H1 (cell line): ENCODE measurements around the gene NFIC. TPM values are rescaled to one million over a fixed set of nuclear protein-coding genes. Genes with fewer than 3 reads are reported as not detected.

Experiments used
- CTCF ChIA-PET: fragments of 300-600 bp; sonication (Branson Sonifier 250); formaldehyde crosslinking; loops from one replicate; lab custom pipeline; 2021; ENCODE audit not compliant: partially characterized antibody; lab: Charles Lee
- POLR2A ChIA-PET: fragments of 300-600 bp; sonication (Branson Sonifier 250); formaldehyde crosslinking; loops from one replicate; lab custom pipeline; 2021; ENCODE audit warnings: inconsistent platforms; ENCODE audit not compliant: partially characterized antibody; lab: Charles Lee
- DNase-seq, 2 experiments: peaks; one replicate each; pipeline versions ENCODE4 v3.0.0 to v3.0.0-alpha.2; 2010 to 2022; ENCODE audit warnings: low spot score in 2 of 2, low read depth in 1 of 2, mixed read lengths in 1 of 2
- FAIRE-seq: peaks from 2 replicates; lab custom pipeline; 2011; peaks lifted over from hg19 to GRCh38; lab: Jason Lieb, UNC
- H2AFZ ChIP-seq: 2 replicates; pipeline ENCODE4 v1.8.1; 2012; ENCODE audit warnings: low read length, inconsistent platforms
- H2AK5ac ChIP-seq: 2 replicates; pipeline ENCODE4 v1.6.1; 2013; ENCODE audit warnings: low read depth, low read length
- H2BK120ac ChIP-seq: replicated peaks from 2 replicates; pipeline ENCODE3; 2013; ENCODE audit warnings: low read depth, low read length, inconsistent platforms
- H2BK12ac ChIP-seq: 2 replicates; pipeline ENCODE4 v1.6.1; 2013; ENCODE audit warnings: low read depth, low read length
- H2BK15ac ChIP-seq: 2 replicates; pipeline ENCODE4 v1.6.1; 2013; ENCODE audit warnings: low read length
- H2BK20ac ChIP-seq: 2 replicates; pipeline ENCODE4 v1.6.1; 2013; ENCODE audit warnings: low read length
- H2BK5ac ChIP-seq: 2 replicates; pipeline ENCODE4 v1.6.1; 2013; ENCODE audit warnings: low read depth, low read length
- H3K14ac ChIP-seq: 2 replicates; pipeline ENCODE4 v1.6.1; 2013; ENCODE audit warnings: inconsistent platforms; ENCODE audit not compliant: insufficient read length
- H3K18ac ChIP-seq: 2 replicates; pipeline ENCODE4 v1.6.1; 2013; ENCODE audit warnings: low read length; ENCODE audit errors: extremely low read depth
- H3K23ac ChIP-seq: 2 replicates; pipeline ENCODE4 v1.6.1; 2013; ENCODE audit warnings: inconsistent platforms; ENCODE audit not compliant: insufficient read length
- H3K23me2 ChIP-seq: 2 replicates; pipeline ENCODE4 v1.6.1; 2013; ENCODE audit warnings: low read depth, low read length
- H3K27ac ChIP-seq: 2 replicates; pipeline ENCODE4 v1.6.1; 2011; ENCODE audit warnings: low read depth, low read length, inconsistent platforms
- H3K27me3 ChIP-seq, 4 experiments: replicated peaks in 1 of 4; 1 replicate in 1 of 4; 2 replicates in 3 of 4; pipeline versions ENCODE4 v1.6.1 to v1.8.1; 2011 to 2013; ENCODE audit warnings: low read length in 3 of 4, mild to moderate bottlenecking in 3 of 4, inconsistent platforms in 2 of 4, mixed read lengths in 2 of 4, moderate library complexity in 1 of 4; ENCODE audit not compliant: control insufficient read depth in 3 of 4, insufficient read depth in 3 of 4; ENCODE audit errors: extremely low read depth in 1 of 4
- H3K36me3 ChIP-seq, 4 experiments: 2 replicates each; pipeline versions ENCODE4 v1.6.1 to v1.8.1; 2011 to 2013; ENCODE audit warnings: mild to moderate bottlenecking in 4 of 4, low read length in 3 of 4, moderate library complexity in 2 of 4, control low read depth in 1 of 4, inconsistent platforms in 1 of 4; ENCODE audit not compliant: insufficient read depth in 4 of 4, control insufficient read depth in 2 of 4
- H3K4ac ChIP-seq: replicated peaks from 2 replicates; pipeline ENCODE3; 2013; ENCODE audit warnings: low read length, low read depth, mixed read lengths, inconsistent platforms; ENCODE audit not compliant: insufficient read length
- H3K4me1 ChIP-seq, 4 experiments: replicated peaks in 1 of 4; 1 replicate in 1 of 4; 2 replicates in 3 of 4; pipeline versions ENCODE4 v1.6.1 to v1.8.1; 2011 to 2013; ENCODE audit warnings: low read length in 3 of 4, inconsistent platforms in 2 of 4, mixed read lengths in 1 of 4; ENCODE audit not compliant: insufficient read depth in 4 of 4, control insufficient read depth in 3 of 4
- H3K4me2 ChIP-seq, 2 experiments: 2 replicates each; pipeline versions ENCODE4 v1.6.1 to v1.8.1; 2011 to 2013; ENCODE audit warnings: low read depth in 2 of 2, low read length in 2 of 2, control low read depth in 1 of 2, inconsistent platforms in 1 of 2, mild to moderate bottlenecking in 1 of 2; ENCODE audit not compliant: insufficient read depth in 1 of 2
- H3K4me3 ChIP-seq, 4 experiments: fragments of 200-600, 300-600 bp in 1 of 4; sonication (generic), shearing (Covaris generic), sonication (Bioruptor Twin) in 1 of 4; 2 replicates each; pipeline versions ENCODE4 v1.5.1 to v1.8.1; 2011 to 2016; ENCODE audit warnings: low read length in 4 of 4, low read depth in 3 of 4, control low read depth in 2 of 4, inconsistent platforms in 2 of 4, mild to moderate bottlenecking in 2 of 4, mixed read lengths in 1 of 4, moderate library complexity in 1 of 4; ENCODE audit not compliant: insufficient read depth in 2 of 4; ENCODE audit errors: extremely low read depth in 1 of 4
- H3K56ac ChIP-seq: replicated peaks from 2 replicates; pipeline ENCODE3; 2013; ENCODE audit warnings: low read depth, mild to moderate bottlenecking, mixed read lengths, low read length, inconsistent platforms; ENCODE audit not compliant: insufficient read length
- H3K79me1 ChIP-seq: 2 replicates; pipeline ENCODE4 v1.6.1; 2013; ENCODE audit warnings: low read depth, low read length, control low read depth
- H3K79me2 ChIP-seq, 2 experiments: 2 replicates each; pipeline versions ENCODE4 v1.6.1 to v1.8.1; 2012 to 2013; ENCODE audit warnings: low read length in 2 of 2, mild to moderate bottlenecking in 2 of 2, inconsistent platforms in 1 of 2; ENCODE audit not compliant: insufficient read depth in 2 of 2, control insufficient read depth in 1 of 2
- H3K9ac ChIP-seq, 4 experiments: replicated peaks in 1 of 4; 1 replicate in 1 of 4; 2 replicates in 3 of 4; pipeline versions ENCODE4 v1.6.1 to v1.8.1; 2011 to 2013; ENCODE audit warnings: low read depth in 3 of 4, low read length in 3 of 4, control low read depth in 2 of 4, mild to moderate bottlenecking in 2 of 4, moderate library complexity in 2 of 4, inconsistent platforms in 1 of 4; ENCODE audit errors: extremely low read depth in 1 of 4
- H3K9me3 ChIP-seq, 2 experiments: 2 replicates each; pipeline versions ENCODE4 v1.6.1 to v1.8.1; 2012 to 2013; ENCODE audit warnings: mild to moderate bottlenecking in 2 of 2, moderate library complexity in 2 of 2, control low read depth in 1 of 2, inconsistent platforms in 1 of 2, low read depth in 1 of 2, low read length in 1 of 2, mixed read lengths in 1 of 2; ENCODE audit not compliant: insufficient read depth in 2 of 2
- H4K20me1 ChIP-seq, 2 experiments: replicated peaks in 1 of 2; 2 replicates each; pipeline versions ENCODE3 to v1.8.1; 2011 to 2013; ENCODE audit warnings: inconsistent platforms in 2 of 2, low read length in 2 of 2, mild to moderate bottlenecking in 1 of 2; ENCODE audit not compliant: insufficient read depth in 2 of 2, control insufficient read depth in 1 of 2
- H4K5ac ChIP-seq: 2 replicates; pipeline ENCODE4 v1.6.1; 2013; ENCODE audit warnings: low read length, low read depth, mixed read lengths, inconsistent platforms; ENCODE audit not compliant: insufficient read length
- H4K8ac ChIP-seq: 2 replicates; pipeline ENCODE4 v1.8.0; 2013; ENCODE audit warnings: mild to moderate bottlenecking, moderate library complexity, low read length, inconsistent platforms; ENCODE audit not compliant: insufficient read depth; ENCODE audit errors: extremely low read depth
- H4K91ac ChIP-seq: replicated peaks from 2 replicates; pipeline ENCODE3; 2013; ENCODE audit warnings: low read length, mixed read lengths, inconsistent platforms; ENCODE audit not compliant: insufficient read length
- CBX8 ChIP-seq: fragments of 300-800, 300-1000 bp; sonication (generic); IDR thresholded peaks from 2 replicates; pipeline ENCODE4 v1.7.1; 2016; ENCODE audit warnings: low read depth, low read length, borderline replicate concordance
- CHD2 ChIP-seq: IDR thresholded peaks from 2 replicates; pipeline ENCODE4 v1.6.1; 2012; ENCODE audit warnings: low read length, improper control_type of control experiment
- JUND ChIP-seq: IDR thresholded peaks from 2 replicates; pipeline ENCODE4 v1.6.1; 2011; ENCODE audit warnings: mild to moderate bottlenecking, improper control_type of control experiment, low read length
- RAD21 ChIP-seq, 2 experiments: IDR thresholded peaks in 1 of 2; conservative IDR thresholded peaks in 1 of 2; 2 replicates each; pipeline ENCODE4 v1.6.1; 2011; ENCODE audit warnings: low read depth in 2 of 2, low read length in 2 of 2, improper control_type of control experiment in 1 of 2, inconsistent platforms in 1 of 2, mild to moderate bottlenecking in 1 of 2, moderate library complexity in 1 of 2
- SAP30 ChIP-seq: fragments of 300-600 bp; sonication (generic); IDR thresholded peaks from 2 replicates; pipeline ENCODE4 v1.7.1; 2012; ENCODE audit warnings: low read length, moderate library complexity, mild to moderate bottlenecking, inconsistent platforms; ENCODE audit not compliant: insufficient read depth, insufficient replicate concordance
- SIRT6 ChIP-seq: IDR thresholded peaks from one replicate; pipeline ENCODE4 v1.7.1; 2012; ENCODE audit warnings: low read length, inconsistent platforms
- WGBS, 2 experiments: shearing (Covaris generic) in 1 of 2; methylation state at CpG; one replicate each; pipeline versions ENCODE4 v1.1.6 to v1.1.7; 2013 to 2015; ENCODE audit warnings: low lambda C conversion rate in 2 of 2, mixed read lengths in 2 of 2, inconsistent platforms in 1 of 2, low coverage in 1 of 2, missing lambda C conversion rate in 1 of 2; ENCODE audit not compliant: insufficient replicate concordance in 2 of 2, insufficient coverage in 1 of 2, insufficient read length in 1 of 2; ENCODE audit errors: extremely low coverage in 1 of 2, missing lambda C conversion rate in 1 of 2; 5-methylcytosine and 5-hydroxymethylcytosine counted together
- polyA plus RNA-seq, 7 experiments: library from polyadenylated mRNA; depleted of rRNA in 3 of 7; stranded (reverse) in 5 of 7; unstranded in 2 of 7; fragments of >200 nt in 5 of 7; fragments of 200-250 nt in 2 of 7; gene quantifications; 1 replicate in 5 of 7; 2 replicates in 1 of 7; 4 replicates in 1 of 7; pipeline versions ENCODE4 v1.2.1 to v1.2.3, GENCODE V29; 2011 to 2013; ENCODE audit warnings: missing spikeins in 2 of 7, mixed read lengths in 2 of 7
- total RNA-seq: library from RNA; stranded (reverse); fragmentation: NEBNext Ultra II Directional; extraction: Animal tissue kit (Norgen Biotek cat#: 25700); gene quantifications from 2 replicates; pipeline ENCODE4 v1.2.1, GENCODE V29; 2021
- TF ChIP-seq, protein P1 (sequence below): IDR thresholded peaks from 2 replicates; pipeline ENCODE4 v1.6.1; 2011; ENCODE audit warnings: low read length, improper control_type of control experiment
- TF ChIP-seq, protein P2 (sequence below), 3 experiments: IDR thresholded peaks; 1 replicate in 2 of 3; 2 replicates in 1 of 3; pipeline versions ENCODE4 v1.5.1 to v1.6.1; 2011; ENCODE audit warnings: low read length in 3 of 3, mild to moderate bottlenecking in 3 of 3, inconsistent platforms in 2 of 3, low read depth in 1 of 3, moderate library complexity in 1 of 3; ENCODE audit not compliant: insufficient read depth in 1 of 3; ENCODE audit errors: control extremely low read depth in 1 of 3

The NFIC gene
- total and polyA plus RNA-seq, 2 of the 8 experiments (the other 6 are each of a cell fraction or from before 2014, with no cell fraction given): 0.56 to 3.2 TPM

DNA sequence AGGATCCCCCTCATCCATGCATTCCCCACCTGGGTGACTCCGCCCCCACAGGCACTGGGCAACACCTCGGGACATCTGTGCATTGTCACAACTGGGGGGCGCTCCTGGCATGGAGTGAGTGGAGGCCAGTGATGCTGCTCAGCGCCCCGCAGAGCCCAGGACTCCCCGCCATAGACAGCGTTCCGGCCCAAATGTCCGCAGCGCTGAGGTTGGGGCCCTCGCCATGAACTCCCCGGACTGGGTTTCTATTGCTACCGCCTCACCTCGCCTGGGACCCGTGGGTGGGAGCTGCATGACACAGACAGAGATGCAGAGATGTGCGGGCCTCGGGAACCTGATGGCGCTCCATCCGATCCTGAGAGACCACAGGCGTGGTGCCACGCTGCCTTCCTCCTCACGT, 144.3 kb downstream of the NFIC start:
- Histone ChIP-seq H3K4ac (no peak overlapping the region), H4K20me1 (peaks cover 19 to 38% of the 10 kb centered on the region in 2 experiments), H2BK20ac (no peak overlapping the region), H2BK5ac (no peak overlapping the region), H3K79me1 (peaks cover 37% of the 10 kb centered on the region), H3K4me1 (peaks cover 0 to 9% (median 7%) of the 10 kb centered on the region in 4 experiments; a peak in 3 of 7 replicates), H3K56ac (no peak overlapping the region), H3K36me3 (no peaks in the 10 kb centered on the region; a peak in 2 of 8 replicates), H3K9me3 (no peaks in the 10 kb centered on the region), H3K23me2 (peaks cover 15% of the 10 kb centered on the region), H3K4me3 (no peak overlapping the region), H3K14ac (no peak overlapping the region), H2BK12ac (no peak overlapping the region), H3K23ac (no peak overlapping the region), H4K91ac (no peak overlapping the region), H3K9ac (no peak overlapping the region), H4K5ac (no peak overlapping the region), H3K79me2 (peaks cover 0 to 67% of the 10 kb centered on the region in 2 experiments; a peak in 2 of 4 replicates), H2BK15ac (no peak overlapping the region), H2AFZ (no peak overlapping the region), H3K27ac (no peak overlapping the region), H3K27me3 (no peaks in the 10 kb centered on the region), H3K18ac (no peak overlapping the region), H2AK5ac (no peak overlapping the region), H3K4me2 (no peak overlapping the region), H4K8ac (no peak overlapping the region), H2BK120ac (no peak overlapping the region)
- CTCF ChIA-PET: interaction anchor here (0.6 to 1.6 kb wide), 2 partner anchors 9 to 23 kb away, joined by 3 to 4 read pairs; no protein-coding TSS in a partner anchor
- FAIRE-seq: no peak
- POLR2A ChIA-PET: interaction anchor here (1.1 kb wide), 1 partner anchor 16 kb away, joined by 3 read pairs; no protein-coding TSS in a partner anchor
- 95% methylated on average over 15 of the region's 22 CpGs; no CpG with 5 or more reads in 1 of the 2 experiments for WGBS, 2 experiments
- no peak for DNase-seq
- TF ChIP-seq, protein P1, sequence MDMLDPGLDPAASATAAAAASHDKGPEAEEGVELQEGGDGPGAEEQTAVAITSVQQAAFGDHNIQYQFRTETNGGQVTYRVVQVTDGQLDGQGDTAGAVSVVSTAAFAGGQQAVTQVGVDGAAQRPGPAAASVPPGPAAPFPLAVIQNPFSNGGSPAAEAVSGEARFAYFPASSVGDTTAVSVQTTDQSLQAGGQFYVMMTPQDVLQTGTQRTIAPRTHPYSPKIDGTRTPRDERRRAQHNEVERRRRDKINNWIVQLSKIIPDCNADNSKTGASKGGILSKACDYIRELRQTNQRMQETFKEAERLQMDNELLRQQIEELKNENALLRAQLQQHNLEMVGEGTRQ: no peak
- TF ChIP-seq CHD2: no peak
- TF ChIP-seq JUND: no peak
- TF ChIP-seq RAD21 (IDR thresholded peaks at IDR 0.05 in 1 of 2, conservative IDR thresholded peaks at IDR 0.05 in 1 of 2; ENCODE audit: low read depth in 2 of 2, low read length in 2 of 2): peak; percentile 21 to 40; a peak in 3 of 4 replicates
- TF ChIP-seq SIRT6: no peak
- no peak for TF ChIP-seq SAP30
- TF ChIP-seq, protein P2, sequence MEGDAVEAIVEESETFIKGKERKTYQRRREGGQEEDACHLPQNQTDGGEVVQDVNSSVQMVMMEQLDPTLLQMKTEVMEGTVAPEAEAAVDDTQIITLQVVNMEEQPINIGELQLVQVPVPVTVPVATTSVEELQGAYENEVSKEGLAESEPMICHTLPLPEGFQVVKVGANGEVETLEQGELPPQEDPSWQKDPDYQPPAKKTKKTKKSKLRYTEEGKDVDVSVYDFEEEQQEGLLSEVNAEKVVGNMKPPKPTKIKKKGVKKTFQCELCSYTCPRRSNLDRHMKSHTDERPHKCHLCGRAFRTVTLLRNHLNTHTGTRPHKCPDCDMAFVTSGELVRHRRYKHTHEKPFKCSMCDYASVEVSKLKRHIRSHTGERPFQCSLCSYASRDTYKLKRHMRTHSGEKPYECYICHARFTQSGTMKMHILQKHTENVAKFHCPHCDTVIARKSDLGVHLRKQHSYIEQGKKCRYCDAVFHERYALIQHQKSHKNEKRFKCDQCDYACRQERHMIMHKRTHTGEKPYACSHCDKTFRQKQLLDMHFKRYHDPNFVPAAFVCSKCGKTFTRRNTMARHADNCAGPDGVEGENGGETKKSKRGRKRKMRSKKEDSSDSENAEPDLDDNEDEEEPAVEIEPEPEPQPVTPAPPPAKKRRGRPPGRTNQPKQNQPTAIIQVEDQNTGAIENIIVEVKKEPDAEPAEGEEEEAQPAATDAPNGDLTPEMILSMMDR (IDR thresholded peaks at IDR 0.05; ENCODE audit: control extremely low read depth in 1 of 3, insufficient read depth in 1 of 3, low read depth in 1 of 3, low read length in 3 of 3): peak; percentile 8 to 29 (median 9); a peak in 3 of 4 replicates
- no peak for TF ChIP-seq CBX8
